NCI-H748 (cell line): ENCODE data around the gene ELP4.
A peak's percentile ranks its signal among the peaks of the same experiment; 100 is the strongest.

Experiments used
- DNase-seq: peaks from one replicate; lab custom pipeline; 2025; ENCODE audit not compliant: unreplicated experiment; lab: John Stamatoyannopoulos, UW

ELP4 gene

GRCh38 chr11:31808721-31809540 lies 299.4 kb downstream of the ELP4 start:
- peak; percentile 19 for DNase-seq

DNA sequence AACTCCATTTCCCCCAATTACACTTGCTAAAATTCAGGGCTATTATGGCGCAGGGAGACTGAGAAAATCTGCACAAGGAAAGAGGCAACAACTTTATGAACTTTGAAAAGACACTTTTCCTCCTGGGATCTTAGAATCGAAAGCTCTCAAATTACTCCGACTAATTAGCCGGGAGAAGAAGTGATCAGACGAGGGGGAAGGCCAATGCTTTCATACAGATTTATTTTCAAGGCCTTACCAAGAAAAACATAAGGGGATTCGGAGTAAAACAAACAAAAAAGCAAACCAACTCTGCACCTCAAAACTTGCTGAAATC lies 299.9 kb downstream of the ELP4 start:
- DNase-seq: no peak

GRCh38 chr11:31809857-31810778 lies 300.6 kb downstream of the ELP4 start:
- DNase-seq: peak; percentile 72

DNA sequence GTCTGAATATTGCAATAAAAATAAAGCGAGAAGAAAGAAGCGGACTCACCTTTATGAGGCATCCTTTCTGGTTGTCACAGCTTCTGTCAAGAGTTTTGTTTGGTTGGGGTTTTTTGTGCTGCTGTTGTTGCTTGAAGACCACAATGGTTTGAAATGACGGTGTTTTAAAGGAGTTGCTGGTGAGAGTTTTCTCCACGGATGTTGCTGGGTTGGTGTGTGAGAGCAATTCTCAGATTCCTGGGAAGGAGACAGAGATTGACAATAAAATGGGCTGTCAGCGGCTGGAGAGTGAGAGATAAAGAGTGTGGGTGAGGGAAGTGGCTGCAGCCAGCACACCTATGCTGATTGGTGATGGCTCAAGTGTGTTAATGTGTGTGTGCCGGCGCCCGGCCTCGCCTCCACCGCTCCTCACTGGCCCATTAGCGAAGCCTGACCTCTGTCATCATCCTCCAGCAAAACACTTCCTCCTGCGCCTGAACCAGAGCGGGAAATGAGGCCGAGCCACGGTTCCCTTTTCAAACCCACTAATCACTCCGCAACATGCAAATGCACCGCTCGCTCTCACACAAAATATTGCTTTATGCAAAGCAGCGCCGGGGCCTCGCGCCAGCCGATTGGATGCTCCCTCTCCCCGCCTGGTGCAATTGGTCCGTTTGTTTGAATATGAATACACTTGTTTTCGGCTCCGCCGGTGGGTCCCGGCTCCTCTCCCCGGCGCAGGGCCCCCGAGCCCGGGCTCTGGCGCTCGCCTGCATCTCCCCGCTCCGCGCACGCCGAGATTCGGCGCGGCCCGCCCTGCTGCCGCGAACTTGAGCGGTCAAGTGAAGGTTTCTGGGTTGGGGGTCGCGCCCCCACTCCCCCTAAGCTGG lies 301.4 kb downstream of the ELP4 start, which contains the start of gene PAX6:
TSS of gene PAX6 (minus strand) at position 544 of the 869 bp plus-strand sequence. CDS start 4,911 bp downstream, outside the sequence.
- DNase-seq: peak; percentile 99

GRCh38 chr11:31812383-31813381 lies 303.1 kb downstream of the ELP4 start:
- DNase-seq: peak; percentile 75

DNA sequence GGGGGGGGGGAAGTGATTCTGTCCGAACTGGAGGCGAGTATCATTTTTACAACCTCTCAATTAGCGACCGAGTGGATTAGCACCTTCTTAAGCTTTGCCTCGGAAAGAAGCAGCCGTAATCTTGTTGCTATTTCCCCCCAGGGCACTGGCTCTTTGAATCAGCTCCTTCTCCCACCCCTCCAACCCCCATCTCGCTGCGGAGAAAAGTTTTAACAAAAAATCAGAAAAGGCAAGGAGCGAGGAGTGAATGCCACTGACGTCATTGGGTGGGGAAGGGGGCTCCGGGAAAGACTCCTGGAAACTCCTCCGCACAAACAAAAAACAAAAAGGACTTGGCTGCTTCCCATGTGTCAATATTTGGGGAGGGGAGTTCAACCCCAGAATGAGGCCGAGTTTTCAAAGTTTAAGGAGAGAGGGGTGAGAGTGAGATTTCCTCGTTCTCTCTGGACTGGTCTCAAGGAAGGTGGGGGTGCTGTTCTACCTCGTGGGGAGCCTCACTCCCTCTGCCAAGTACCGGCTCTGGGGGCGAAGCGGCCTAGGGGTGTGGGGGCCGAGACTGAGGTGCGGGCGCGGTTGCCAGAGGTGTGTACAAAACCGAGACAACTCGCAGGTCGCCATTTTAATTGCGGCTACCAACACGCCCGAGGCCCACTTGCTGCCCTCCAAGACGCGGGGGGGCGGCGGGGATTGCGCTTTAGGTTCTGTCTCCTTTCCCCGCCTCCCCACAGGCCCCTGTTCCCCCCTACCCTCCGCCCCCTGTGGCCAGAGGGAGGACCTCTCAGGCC lies 304.0 kb downstream of the ELP4 start:
- peak; percentile 53 for DNase-seq

GRCh38 chr11:31814176-31814868 lies 304.8 kb downstream of the ELP4 start:
- DNase-seq: peak; percentile 43

GRCh38 chr11:31815711-31816467 lies 306.3 kb downstream of the ELP4 start:
- DNase-seq: peak; percentile 35

- DNase-seq: peak; percentile 59
Observed at GRCh38 chr11:31816468-31817053, 307.0 kb downstream of the ELP4 start.

- peak; percentile 73 for DNase-seq
Observed at GRCh38 chr11:31817054-31817620, 307.6 kb downstream of the ELP4 start.

GRCh38 chr11:31817621-31818424 lies 308.3 kb downstream of the ELP4 start:
- DNase-seq: peak; percentile 40

- no peak for DNase-seq
Observed at GRCh38 chr11:31818425-31818755, 308.8 kb downstream of the ELP4 start.

- DNase-seq: no peak
Observed at GRCh38 chr11:31818874-31819331, 309.3 kb downstream of the ELP4 start.

- DNase-seq: no peak
Observed at GRCh38 chr11:31819621-31820437, 310.3 kb downstream of the ELP4 start.

- DNase-seq: no peak
Observed at GRCh38 chr11:31820438-31820818, 310.9 kb downstream of the ELP4 start.
